Measurements from ENCODE around the gene EIF4E3.

The EIF4E3 gene

DNA sequence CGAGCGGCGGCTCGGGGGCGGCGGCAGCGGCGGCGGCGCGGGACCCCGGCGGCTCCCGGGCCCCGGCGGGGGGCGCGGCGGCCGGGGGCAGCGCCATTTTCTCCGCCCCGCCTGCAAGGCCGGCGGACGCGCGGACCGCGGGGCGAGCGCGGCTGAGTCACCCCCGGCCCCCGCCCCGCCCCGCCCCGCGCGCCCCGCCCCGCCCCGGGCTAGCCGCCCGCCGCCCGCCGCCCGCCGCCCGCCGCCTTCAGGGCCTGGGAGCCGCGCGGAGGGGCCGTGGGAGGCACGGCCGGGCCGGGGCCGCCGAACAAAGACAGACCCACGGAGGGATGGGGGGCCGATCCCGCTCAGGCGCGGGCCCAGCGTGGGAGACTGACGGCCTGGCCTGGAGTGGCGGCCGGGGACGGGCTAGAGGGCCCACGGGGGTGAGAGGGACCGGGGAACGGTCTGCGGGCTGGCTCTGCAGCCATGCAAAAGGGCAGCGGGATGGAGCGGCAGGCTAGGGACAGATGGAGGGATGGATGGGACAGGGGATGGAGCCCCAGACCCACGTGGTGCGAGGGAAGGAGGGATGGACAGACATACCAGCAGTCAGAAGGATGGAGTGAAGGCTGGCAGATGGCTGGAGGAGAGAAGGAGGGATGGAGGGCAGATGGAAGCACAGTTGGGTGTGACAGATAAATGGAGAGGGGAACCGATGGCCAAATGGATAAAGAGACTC is at the start of gene EIF4E3:
EIF4E3 (minus strand) TSS at position 132 of the 721 bp plus-strand sequence; CDS start at position 97, 35 bp downstream.
- H3K27ac ChIP-seq: peak within 1 kb of the TSS; percentile 59; the same call in 1 of the 2 replicates
- TF ChIP-seq, protein P1, sequence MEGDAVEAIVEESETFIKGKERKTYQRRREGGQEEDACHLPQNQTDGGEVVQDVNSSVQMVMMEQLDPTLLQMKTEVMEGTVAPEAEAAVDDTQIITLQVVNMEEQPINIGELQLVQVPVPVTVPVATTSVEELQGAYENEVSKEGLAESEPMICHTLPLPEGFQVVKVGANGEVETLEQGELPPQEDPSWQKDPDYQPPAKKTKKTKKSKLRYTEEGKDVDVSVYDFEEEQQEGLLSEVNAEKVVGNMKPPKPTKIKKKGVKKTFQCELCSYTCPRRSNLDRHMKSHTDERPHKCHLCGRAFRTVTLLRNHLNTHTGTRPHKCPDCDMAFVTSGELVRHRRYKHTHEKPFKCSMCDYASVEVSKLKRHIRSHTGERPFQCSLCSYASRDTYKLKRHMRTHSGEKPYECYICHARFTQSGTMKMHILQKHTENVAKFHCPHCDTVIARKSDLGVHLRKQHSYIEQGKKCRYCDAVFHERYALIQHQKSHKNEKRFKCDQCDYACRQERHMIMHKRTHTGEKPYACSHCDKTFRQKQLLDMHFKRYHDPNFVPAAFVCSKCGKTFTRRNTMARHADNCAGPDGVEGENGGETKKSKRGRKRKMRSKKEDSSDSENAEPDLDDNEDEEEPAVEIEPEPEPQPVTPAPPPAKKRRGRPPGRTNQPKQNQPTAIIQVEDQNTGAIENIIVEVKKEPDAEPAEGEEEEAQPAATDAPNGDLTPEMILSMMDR (conservative IDR thresholded peaks at IDR 0.05): no peak

DNA sequence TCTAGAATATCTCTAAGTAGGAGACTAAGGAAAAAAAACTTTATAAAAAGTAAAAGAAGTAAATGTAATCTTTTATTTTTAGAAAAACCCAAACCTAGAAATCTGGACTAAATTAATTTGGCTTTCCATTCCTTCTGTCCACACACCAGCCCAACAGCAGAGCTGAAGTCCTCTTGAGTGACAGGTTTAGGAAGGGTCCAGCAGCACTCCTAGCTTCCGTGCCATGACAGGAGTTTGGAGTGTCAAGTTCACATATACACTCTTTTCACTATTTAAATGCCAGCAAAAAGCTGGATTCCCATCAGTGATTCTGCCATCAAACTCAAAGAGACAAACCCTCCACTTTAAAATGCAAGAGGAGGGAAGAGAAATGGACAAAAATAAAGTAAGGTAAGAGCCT is 46.7 kb upstream of the EIF4E3 start:
- no peak overlapping the region for H3K27ac ChIP-seq
- TF ChIP-seq, protein P1 (conservative IDR thresholded peaks at IDR 0.05): no peak

DNA sequence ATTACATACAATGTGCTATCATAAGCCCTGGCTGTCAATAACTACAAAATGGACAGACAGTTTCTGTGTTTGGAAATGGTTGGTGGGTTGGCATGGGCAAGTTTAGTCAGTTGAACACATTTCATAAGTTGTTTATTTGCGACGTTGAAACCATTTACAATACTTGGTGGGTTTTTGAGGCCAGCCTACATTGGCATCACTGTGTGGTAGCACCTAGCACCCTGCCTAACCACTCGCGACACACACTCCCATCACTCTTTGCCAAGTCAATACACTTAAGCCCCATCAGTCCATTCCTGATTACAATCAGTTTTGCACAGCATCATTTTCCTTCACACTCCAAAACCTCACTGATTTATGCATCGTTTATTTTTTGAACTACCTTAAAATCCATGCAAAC is 45.9 kb upstream of the EIF4E3 start:
- TF ChIP-seq, protein P1 (conservative IDR thresholded peaks at IDR 0.05): no peak
- H3K27ac ChIP-seq: no peak overlapping the region

DNA sequence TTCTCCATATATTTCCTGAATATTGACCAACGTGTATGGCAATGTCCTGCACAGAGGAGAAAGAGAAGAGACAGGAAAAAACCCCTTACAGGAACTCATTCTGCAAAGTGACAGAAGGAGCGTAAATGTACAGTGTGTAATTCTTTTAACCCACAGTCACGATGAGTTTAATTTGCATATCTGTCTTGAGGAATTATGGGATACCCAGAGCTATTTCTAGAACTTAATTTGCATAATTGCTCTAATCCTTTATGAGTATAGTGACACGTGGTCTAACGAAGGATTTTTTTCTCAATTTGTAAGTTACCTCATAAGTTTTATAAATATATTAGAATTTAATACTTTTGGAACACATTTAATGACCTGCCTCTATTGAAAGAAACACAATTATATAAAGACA is 38.2 kb upstream of the EIF4E3 start:
- TF ChIP-seq, protein P1 (conservative IDR thresholded peaks at IDR 0.05): no peak

DNA sequence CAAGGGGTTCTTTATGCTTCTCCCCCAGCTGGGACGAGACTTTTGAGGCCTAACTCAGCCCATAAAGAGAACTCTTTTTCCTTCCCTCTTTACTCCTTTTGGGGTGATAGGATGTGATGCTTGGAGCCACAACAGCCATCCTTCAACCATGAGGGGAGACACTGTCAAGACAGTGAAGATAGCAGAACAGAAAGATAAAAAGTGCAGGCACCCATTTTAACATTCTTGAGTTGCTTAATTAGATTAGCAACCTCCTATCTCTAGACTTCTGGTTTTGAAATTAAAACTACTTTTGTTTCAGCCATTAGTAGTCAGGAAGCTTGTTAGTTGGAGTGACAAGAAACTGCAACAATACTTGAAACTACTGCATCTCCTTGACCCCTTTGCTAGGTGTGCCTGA is 34.9 kb upstream of the EIF4E3 start:
- H3K27ac ChIP-seq: no peak overlapping the region
- TF ChIP-seq, protein P1 (conservative IDR thresholded peaks at IDR 0.05): no peak

More for the DNA sequence above, 38.2 kb upstream of the EIF4E3 start:
- no peak overlapping the region for H3K27ac ChIP-seq

DNA sequence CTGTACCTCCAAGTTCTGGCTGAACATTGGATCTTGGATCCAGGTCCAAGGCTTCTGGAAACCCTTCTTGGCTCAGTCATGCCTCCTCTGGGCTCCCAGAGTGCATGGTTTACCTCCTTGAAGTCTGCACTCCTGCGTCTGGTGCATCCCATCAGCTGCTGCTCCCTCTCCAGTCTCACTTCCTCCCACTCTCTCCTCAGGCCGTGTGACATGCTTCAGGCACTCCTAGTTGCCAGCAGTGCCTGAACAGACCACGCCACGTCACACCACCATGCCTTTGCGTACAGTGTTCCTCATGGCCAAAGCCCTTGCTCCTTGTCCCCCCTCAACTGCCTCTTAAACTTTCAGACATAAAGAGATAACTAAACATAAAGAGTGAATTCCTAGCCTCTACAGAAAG is 34.2 kb upstream of the EIF4E3 start:
- TF ChIP-seq, protein P1 (conservative IDR thresholded peaks at IDR 0.05): no peak
- H3K27ac ChIP-seq: no peak overlapping the region

DNA sequence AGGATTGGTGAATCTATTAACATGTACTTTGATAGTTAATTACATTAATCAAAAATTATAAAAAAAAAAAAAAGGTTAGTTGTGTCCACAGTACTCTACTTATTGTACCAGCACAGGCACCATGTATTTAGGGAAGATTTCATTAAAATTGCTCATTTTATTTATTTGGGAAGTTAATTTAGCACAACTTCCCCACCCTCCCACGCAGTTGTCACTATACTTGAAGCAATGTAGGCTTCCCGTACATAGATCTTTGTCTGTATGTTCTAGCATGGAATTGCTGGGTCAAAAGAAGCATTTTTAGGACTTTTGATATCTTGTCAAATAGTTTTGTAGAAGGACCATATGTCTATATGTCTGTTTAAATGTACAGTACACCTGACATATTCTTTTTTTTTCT is 32.9 kb upstream of the EIF4E3 start:
- no peak overlapping the region for H3K27ac ChIP-seq
- TF ChIP-seq, protein P1 (conservative IDR thresholded peaks at IDR 0.05): no peak
